Camera-type eye (tissue), 1 donor: ENCODE results near the gene HEATR5B. TPM values are rescaled to one million over a fixed set of nuclear protein-coding genes. Genes with fewer than 3 reads are reported as not detected.

Experiments
- total RNA-seq: library from RNA; depleted of rRNA; stranded (reverse); fragments of >200 nt; gene quantifications from one replicate; pipeline ENCODE4 v1.2.3, GENCODE V29; 2014

Gene HEATR5B
- total RNA-seq: 73.4 TPM

GRCh38 chr2:37083873-37084794 is at the start of gene HEATR5B, which contains the start of gene GPATCH11:
HEATR5B (minus strand) TSS chr2:37084372; CDS start chr2:37083414, 958 bp downstream.
GPATCH11 (plus strand) TSS chr2:37084518; CDS start chr2:37088382, 3,864 bp downstream.

GRCh38 chr2:36966370-36967235 is 117.6 kb downstream of the HEATR5B start, which contains the start of gene STRN:
STRN (minus strand) TSS chr2:36966536; CDS start chr2:36966463, 73 bp downstream.

Other genes starting within 250 kb of the HEATR5B start
- 37.5 TPM for gene STRN, start 117.8 kb downstream of the HEATR5B start, total RNA-seq
- 17.2 TPM for gene GPATCH11, start 146 bp upstream of the HEATR5B start, total RNA-seq
- gene EIF2AK2, start 72.6 kb upstream of the HEATR5B start, total RNA-seq: 51.0 TPM
- gene SULT6B1, start 104.3 kb upstream of the HEATR5B start, total RNA-seq: not detected
- 25.3 TPM for gene CEBPZOS, start 112.1 kb upstream of the HEATR5B start, total RNA-seq
- gene CEBPZ, start 147.2 kb upstream of the HEATR5B start, total RNA-seq: 65.3 TPM
- 41.9 TPM for gene NDUFAF7, start 147.3 kb upstream of the HEATR5B start, total RNA-seq
- gene PRKD3, start 240.5 kb upstream of the HEATR5B start, total RNA-seq: 84.2 TPM